ENCODE measurements around the gene ZNF783. TPM values are rescaled to one million over a fixed set of nuclear protein-coding genes. Genes with fewer than 3 reads are reported as not detected.

ZNF783 gene
- total RNA-seq, 2 donors from 2014 or later = 14.0 to 27.9 TPM

DNA sequence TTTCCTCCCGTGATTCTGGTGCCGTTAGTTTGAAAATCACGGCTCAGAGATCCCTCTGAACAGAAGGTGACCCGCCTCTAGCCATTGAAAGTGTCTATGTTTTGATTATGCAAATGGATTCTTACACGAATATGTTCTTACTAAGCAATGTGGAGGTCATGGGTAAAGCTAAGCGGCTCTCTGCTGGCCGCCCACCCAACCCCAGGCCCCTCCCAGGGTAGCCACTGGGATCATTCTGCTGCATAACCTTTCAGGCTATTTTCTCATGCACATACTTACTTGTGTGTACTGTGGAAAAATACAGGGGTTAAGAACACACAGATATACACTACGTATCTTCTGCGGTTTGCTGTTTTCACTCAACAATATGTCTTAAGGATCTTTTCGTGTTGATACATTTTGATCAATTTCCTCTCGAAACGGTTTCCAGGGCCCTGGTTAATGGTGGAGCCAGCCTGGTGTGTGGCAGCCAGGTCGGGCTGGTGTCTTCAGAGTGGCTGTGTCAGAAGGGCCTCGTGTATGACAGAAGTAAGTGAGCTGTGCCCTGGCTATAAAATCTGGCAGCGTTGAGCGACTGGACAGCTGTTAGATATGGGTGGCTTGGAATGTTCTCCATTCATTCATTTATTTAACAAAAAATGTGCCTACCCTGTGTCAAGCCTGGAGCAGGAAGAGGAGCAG lies 29.9 kb downstream of the ZNF783 start:
- DNase-seq (ENCODE audit: low spot score) = no peak
- H3K27me3 Mint-ChIP-seq = no peaks in the 10 kb centered on the region
- ATAC-seq = no peak
- peaks cover 10 to 11% of the 10 kb centered on the region in 2 donors for H3K4me1 Mint-ChIP-seq (ENCODE audit: low read depth in 2 of 2)
- no peaks in the 10 kb centered on the region for H3K36me3 Mint-ChIP-seq
- H3K9me3 Mint-ChIP-seq = no peaks in the 10 kb centered on the region
- no peak overlapping the region for H3K4me3 Mint-ChIP-seq
- H3K27ac Mint-ChIP-seq = no peak overlapping the region

DNA sequence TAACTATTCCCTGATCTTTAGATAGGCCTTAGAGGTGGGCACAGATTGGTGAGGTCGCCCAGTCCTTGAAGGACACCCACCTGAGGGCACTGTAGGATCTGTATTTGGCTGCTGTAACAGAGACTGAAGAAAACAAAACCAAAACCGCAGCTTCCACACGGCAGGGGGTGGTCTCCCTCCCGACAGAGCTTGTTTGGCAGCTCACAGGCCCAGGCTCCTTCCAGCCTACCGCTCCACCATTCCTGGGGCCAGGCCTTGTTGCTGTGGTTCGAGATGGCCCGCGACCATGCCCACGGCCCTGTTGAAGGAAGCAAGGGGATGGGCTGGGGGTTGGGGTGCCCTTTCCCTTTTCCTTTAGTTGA lies 30.4 kb downstream of the ZNF783 start:
- Mint-ChIP-seq H3K4me3 (no peak overlapping the region), H3K27me3 (no peaks in the 10 kb centered on the region), H3K4me1 (ENCODE audit: low read depth in 2 of 2) (peaks cover 5% of the 10 kb centered on the region in 2 donors), H3K36me3 (no peaks in the 10 kb centered on the region), H3K9me3 (no peaks in the 10 kb centered on the region), H3K27ac (no peak overlapping the region)
- ATAC-seq (no peak), DNase-seq (ENCODE audit: low spot score) (no peak)

DNA sequence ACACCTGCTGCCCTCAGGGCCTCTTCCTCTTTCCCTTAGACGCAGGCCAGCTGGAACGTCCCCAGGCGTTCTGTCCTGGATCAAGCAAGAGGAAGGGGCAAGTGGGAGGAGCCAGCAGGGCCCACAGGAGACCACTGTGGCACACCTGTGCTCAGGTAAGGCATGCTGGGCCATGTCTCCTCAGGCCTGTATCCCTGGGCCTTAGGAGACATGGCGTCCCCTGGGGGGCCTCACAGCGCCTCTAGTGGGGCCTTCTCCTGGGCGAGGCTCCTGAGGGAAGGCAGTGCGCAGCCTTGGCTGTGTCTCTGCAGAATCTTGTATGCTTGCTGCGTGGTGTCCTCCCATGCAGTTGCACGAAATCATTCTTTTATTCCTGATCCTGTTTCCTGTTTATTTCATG lies 31.3 kb downstream of the ZNF783 start:
- no peak overlapping the region for H3K4me3 Mint-ChIP-seq
- peaks cover 5% of the 10 kb centered on the region in 2 donors for H3K4me1 Mint-ChIP-seq (ENCODE audit: low read depth in 2 of 2)
- peak overlapping the region in 1 of 2 donors; percentile 65 for H3K27ac Mint-ChIP-seq
- H3K9me3 Mint-ChIP-seq = no peaks in the 10 kb centered on the region
- DNase-seq (ENCODE audit: low spot score) (no peak), ATAC-seq (no peak)
- H3K27me3 Mint-ChIP-seq = no peaks in the 10 kb centered on the region
- no peaks in the 10 kb centered on the region for H3K36me3 Mint-ChIP-seq

DNA sequence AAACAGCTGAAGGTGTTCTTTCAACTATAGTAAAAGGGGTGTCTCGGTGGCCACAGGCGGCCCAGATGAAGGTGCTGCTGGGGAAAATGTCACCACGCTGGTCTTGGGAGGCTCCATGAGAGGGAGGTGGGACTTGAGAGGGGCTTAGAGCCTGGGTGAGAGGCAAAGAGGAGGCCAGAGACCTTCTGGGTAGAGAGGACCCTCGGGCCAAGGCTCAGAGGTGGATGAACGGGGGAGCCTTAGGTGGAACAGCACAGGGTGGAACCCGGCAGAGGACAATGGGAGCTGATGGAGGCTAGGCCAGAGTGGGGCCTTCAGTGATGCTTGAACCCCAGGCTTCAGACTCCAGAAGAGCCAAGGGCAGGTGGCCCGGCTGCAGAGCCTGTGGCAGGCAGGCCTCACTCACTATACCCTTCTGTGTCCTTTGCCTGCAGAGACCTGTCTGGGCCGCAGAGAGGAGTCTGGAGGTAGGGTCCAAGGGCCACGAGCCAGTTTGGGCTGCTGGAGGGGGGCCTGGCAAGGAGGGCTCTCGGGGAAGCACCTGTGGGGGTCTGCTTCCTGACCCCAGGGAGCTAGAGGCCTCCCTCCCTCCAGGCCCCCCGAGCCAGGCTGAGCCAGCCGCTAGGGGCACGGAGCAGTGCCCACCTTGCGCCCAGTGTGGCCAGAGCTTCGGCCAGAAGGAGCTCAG lies 32.1 kb downstream of the ZNF783 start:
- Mint-ChIP-seq H3K9me3 (no peaks in the 10 kb centered on the region), H3K4me1 (ENCODE audit: low read depth in 2 of 2) (peaks cover 5% of the 10 kb centered on the region in 2 donors), H3K36me3 (no peaks in the 10 kb centered on the region), H3K4me3 (no peak overlapping the region), H3K27me3 (peaks cover 0 to 3% of the 10 kb centered on the region in 2 donors), H3K27ac (peak overlapping the region in 1 of 2 donors; percentile 65)
- DNase-seq (ENCODE audit: low spot score) = no peak
- no peak for ATAC-seq

DNA sequence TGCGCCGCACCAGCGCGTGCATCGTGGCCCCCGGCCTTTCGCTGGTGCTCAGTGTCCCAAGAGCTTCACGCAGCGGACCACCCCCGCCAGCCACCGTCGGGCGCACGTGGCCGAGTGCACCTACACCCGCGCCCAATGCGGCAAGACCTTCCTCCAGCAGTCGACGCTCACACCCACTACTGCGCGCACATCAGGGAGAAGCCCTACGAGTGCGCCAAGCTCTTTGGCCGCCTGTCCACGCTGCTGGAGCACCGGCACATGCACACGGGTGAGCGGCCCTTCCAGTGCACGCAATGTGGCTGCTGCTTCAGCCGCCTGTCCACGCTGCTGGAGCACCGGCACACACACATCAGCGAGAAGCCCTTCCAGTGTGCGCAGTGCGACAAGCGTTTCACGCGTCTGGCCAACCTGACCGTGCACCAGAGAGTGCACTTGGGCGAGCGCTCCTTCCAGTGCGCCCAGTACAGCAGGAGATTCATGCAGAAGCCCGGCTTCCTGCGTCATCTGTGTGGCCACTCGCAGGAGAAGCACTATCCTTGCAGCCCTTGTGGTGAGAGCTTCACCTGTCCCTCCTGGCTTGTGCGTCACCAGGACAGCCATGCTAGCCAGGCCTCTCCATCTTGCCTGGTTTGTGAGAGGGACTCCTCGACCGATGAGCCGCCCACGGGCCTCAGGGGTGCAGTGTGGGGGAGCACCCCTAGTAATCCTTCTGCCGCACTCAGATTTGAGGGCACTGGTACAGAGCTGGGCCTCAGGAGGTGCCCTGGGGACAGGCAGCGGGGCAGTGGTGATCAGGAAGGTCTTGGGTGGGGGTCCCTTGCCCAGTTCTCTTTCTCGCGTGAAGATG lies 32.9 kb downstream of the ZNF783 start:
- Mint-ChIP-seq H3K9me3 (no peaks in the 10 kb centered on the region), H3K27ac (no peak overlapping the region), H3K36me3 (no peaks in the 10 kb centered on the region), H3K4me1 (ENCODE audit: low read depth in 2 of 2) (peaks cover 5% of the 10 kb centered on the region in 2 donors), H3K4me3 (no peak overlapping the region), H3K27me3 (peaks cover 0 to 3% of the 10 kb centered on the region in 2 donors)
- ATAC-seq (no peak), DNase-seq (ENCODE audit: low spot score) (no peak)

DNA sequence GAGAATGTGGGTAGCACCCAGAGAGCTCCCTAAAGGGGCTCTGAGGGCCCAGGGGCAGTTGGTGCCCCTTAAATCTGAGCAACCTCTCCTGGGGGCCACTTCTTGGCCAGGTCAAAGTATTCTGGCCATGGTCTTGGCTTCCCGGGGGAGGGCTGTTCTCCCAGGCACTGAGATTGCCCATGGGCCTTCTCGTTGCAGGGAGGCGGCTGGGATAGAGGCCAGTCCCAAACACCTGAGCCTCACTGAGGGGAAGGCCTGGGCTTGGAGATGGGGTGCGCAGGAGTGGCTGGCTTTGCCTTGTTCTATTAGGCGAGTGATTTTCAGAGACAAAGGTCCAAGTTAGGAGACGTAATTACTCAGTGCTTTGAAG lies 33.5 kb downstream of the ZNF783 start:
- Mint-ChIP-seq H3K4me3 (no peak overlapping the region), H3K9me3 (no peaks in the 10 kb centered on the region), H3K27me3 (peaks cover 0 to 3% of the 10 kb centered on the region in 2 donors), H3K4me1 (ENCODE audit: low read depth in 2 of 2) (peaks cover 4 to 5% of the 10 kb centered on the region in 2 donors), H3K36me3 (no peaks in the 10 kb centered on the region), H3K27ac (no peak overlapping the region)
- no peak for DNase-seq (ENCODE audit: low spot score)
- no peak for ATAC-seq

DNA sequence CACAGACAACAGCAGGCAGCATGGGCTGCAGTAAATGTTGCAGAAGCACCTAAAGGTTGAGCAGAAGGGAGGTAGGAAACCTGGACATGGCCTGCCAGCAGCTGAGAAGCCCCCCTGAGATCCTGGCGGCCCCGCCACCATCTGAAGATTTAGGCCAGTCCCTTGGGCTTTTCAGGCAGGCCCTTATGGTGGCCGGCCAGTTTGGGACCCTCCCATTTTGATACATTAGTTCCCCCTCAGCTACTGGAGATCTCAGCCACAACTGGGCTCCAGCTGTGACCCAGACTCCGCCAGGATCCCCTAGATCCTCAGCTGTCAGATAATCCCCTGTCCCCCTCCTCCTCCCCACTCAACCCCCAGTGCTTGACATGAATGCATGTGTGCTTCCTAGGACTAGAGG lies 34.4 kb downstream of the ZNF783 start:
- Mint-ChIP-seq H3K36me3 (no peaks in the 10 kb centered on the region), H3K9me3 (no peaks in the 10 kb centered on the region), H3K4me1 (ENCODE audit: low read depth in 2 of 2) (no peaks in the 10 kb centered on the region), H3K4me3 (no peak overlapping the region), H3K27me3 (peaks cover 0 to 3% of the 10 kb centered on the region in 2 donors), H3K27ac (no peak overlapping the region)
- no peak for DNase-seq (ENCODE audit: low spot score)
- ATAC-seq = no peak

DNA sequence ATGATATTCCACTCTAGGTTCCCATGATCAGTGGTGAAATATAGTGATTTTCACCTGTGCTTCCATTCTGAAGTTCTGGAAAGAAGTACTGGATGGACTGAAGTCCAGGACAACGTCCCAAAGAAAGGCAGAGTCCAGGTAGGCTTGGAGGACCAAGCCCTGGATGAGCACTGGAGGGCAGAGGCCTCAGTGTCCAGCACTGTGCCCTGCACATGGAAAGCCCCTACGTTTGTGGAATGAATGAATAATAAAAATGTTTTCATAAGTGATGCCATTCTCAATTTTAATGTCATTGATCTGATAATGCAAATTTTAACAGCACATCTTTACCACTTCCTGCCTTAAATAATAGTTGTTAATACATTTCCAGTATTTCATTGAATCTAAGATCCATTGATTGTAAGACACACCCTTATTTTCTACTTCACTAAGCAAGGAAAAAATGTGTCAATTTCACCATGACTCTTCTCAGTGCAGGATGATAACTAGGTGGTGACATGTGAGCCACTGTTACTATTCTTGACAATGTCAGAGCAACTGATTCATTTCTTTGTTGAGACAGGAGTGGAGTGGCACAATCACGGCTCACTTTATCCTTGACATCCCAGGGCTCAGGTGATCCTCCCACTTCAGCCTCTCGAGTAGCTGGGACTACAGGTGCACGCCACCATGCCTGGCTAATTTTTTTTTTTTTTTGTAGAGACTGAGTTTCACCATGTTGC lies 35.2 kb downstream of the ZNF783 start:
- H3K4me3 Mint-ChIP-seq = no peak overlapping the region
- no peaks in the 10 kb centered on the region for H3K4me1 Mint-ChIP-seq (ENCODE audit: low read depth in 2 of 2)
- ATAC-seq = no peak
- no peak for DNase-seq (ENCODE audit: low spot score)
- H3K27ac Mint-ChIP-seq = no peak overlapping the region
- peaks cover 0 to 3% of the 10 kb centered on the region in 2 donors for H3K27me3 Mint-ChIP-seq
- H3K36me3 Mint-ChIP-seq = no peaks in the 10 kb centered on the region
- no peaks in the 10 kb centered on the region for H3K9me3 Mint-ChIP-seq

DNA sequence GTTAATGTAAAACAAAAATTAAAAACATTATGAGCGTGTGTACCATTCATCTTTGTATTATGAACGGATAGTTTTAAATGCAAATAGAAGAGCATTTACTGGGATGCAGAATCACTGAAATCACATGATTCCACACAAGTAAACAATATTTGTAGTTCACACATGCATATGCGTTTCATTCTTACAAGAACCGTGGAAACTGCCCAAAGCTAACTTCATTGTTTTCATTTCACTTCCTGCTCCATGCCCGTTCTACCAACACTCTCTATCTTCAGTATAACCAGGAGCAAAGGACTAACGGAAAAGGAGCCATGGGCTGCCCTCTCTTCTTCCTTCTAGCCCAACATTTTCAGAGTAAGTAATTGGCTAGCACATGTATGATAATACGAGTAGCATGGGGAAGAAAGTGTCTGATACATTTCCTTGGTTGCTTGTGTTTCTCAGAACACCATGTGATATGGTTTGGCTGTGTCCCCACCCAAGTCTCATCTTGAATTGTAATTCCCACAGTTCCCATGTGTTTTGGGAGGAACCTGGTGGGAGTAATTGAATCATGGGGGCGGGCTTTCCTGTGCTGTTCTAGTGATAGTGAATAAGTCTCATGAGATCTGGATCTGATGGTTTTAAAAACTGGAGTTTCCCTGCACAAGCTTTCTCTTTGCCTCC lies 38.8 kb downstream of the ZNF783 start:
- Mint-ChIP-seq H3K27me3 (peaks cover 3% of the 10 kb centered on the region in 2 donors), H3K36me3 (no peaks in the 10 kb centered on the region), H3K4me1 (ENCODE audit: low read depth in 2 of 2) (no peaks in the 10 kb centered on the region), H3K4me3 (no peak overlapping the region), H3K9me3 (no peaks in the 10 kb centered on the region), H3K27ac (no peak overlapping the region)
- ATAC-seq (no peak), DNase-seq (ENCODE audit: low spot score) (no peak)

DNA sequence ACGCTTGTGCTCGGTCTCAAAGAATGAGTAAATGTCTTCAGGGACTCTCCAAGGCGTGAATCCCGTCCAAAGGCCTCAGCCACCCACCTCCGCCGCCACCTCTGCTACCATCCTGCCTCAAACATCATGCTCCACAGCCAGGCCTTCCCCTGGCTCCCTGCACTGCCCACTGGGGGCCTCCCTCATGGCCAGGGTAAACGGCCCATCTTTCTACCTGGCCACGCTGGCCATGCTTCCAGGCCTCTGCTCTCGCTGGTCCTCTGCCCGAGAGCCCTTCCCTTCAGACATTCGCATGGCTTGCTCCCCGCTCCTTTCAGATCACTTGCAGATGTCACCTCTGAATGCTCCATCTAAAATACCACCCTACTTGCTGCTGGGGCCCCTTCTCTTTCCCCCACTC lies 40.2 kb downstream of the ZNF783 start:
- Mint-ChIP-seq H3K36me3 (no peaks in the 10 kb centered on the region), H3K9me3 (no peaks in the 10 kb centered on the region), H3K4me1 (ENCODE audit: low read depth in 2 of 2) (no peaks in the 10 kb centered on the region), H3K4me3 (no peak overlapping the region), H3K27me3 (peaks cover 3 to 7% of the 10 kb centered on the region in 2 donors), H3K27ac (no peak overlapping the region)
- no peak for DNase-seq (ENCODE audit: low spot score)
- ATAC-seq = no peak

DNA sequence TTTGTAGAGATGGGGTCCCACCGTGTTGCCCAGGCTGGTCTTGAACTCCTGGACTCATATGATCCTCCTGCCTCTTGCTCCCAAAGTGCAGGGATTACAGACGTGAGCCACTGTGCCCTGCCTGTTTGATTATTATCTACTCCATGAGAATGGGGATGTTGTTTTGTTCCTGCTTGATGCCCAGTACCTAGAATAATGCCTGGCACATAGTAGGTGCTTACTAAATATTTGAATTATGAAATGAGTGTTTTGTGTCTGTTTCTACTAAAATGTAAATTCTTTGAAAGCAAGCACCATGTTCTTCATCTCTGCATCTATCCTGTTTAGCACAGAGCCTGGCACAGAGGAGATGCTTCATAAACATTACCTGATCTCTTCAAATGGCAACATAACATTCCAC lies 40.9 kb downstream of the ZNF783 start:
- H3K27ac Mint-ChIP-seq = no peak overlapping the region
- ATAC-seq (no peak), DNase-seq (ENCODE audit: low spot score) (no peak)
- peaks cover 3 to 7% of the 10 kb centered on the region in 2 donors for H3K27me3 Mint-ChIP-seq
- H3K9me3 Mint-ChIP-seq = no peaks in the 10 kb centered on the region
- no peaks in the 10 kb centered on the region for H3K36me3 Mint-ChIP-seq
- H3K4me1 Mint-ChIP-seq (ENCODE audit: low read depth in 2 of 2) = no peaks in the 10 kb centered on the region
- no peak overlapping the region for H3K4me3 Mint-ChIP-seq

DNA sequence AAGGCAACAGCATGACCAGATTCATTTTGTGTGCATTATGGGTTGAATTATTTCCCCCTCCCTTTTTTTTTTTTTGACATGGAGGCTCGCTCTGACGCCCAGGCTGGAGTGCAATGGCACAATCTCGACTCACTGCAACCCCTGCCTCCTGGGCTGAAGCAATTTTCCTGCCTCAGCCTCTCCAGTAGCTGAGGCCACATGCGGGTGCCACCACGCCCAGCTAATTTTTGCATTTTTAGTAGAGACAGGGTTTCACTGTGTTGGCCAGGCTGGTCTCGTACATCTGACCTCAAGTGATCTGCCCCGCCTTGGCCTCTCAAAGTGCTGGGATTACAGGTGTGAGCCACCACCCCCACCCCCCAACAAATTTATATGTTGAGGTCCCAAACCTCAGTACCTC lies 42.0 kb downstream of the ZNF783 start:
- Mint-ChIP-seq H3K4me1 (ENCODE audit: low read depth in 2 of 2) (no peaks in the 10 kb centered on the region), H3K36me3 (no peaks in the 10 kb centered on the region)
- no peak for ATAC-seq

DNA sequence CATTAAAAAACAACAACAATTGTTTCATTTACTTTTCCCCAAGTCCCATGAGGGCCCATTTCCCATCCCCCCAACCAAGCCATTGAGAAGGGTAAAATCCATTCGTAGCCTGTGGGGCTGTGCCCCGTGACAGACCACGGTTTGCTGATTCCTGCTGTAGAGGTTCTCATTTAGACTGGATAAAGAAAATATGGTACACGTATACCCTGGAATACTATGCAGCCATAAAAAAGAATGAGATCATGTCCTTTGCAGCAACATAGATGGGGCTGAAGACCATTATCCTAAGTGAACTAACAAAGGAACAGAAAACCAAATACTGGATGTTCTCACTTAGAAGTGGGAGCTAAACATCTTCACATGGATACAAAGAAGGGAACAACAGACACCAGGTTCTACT lies 44.9 kb downstream of the ZNF783 start:
- no peak for ATAC-seq
- H3K4me3 Mint-ChIP-seq = no peak overlapping the region

More for the DNA sequence above, 42.0 kb downstream of the ZNF783 start:
- Mint-ChIP-seq H3K4me3 (no peak overlapping the region), H3K27me3 (peaks cover under 1 to 7% of the 10 kb centered on the region in 2 donors), H3K27ac (no peak overlapping the region), H3K9me3 (no peaks in the 10 kb centered on the region)
- DNase-seq (ENCODE audit: low spot score) = no peak

More for the DNA sequence above, 44.9 kb downstream of the ZNF783 start:
- Mint-ChIP-seq H3K27me3 (peaks cover 0 to 7% of the 10 kb centered on the region in 2 donors), H3K9me3 (no peaks in the 10 kb centered on the region), H3K27ac (no peak overlapping the region), H3K36me3 (no peaks in the 10 kb centered on the region), H3K4me1 (ENCODE audit: low read depth in 2 of 2) (peaks cover 0 to 4% of the 10 kb centered on the region in 2 donors)
- DNase-seq (ENCODE audit: low spot score) = no peak
